ENCODE measurements around the gene ADAMTS2. TPM values are rescaled to one million over a fixed set of nuclear protein-coding genes. Genes with fewer than 3 reads are reported as not detected.

Gene ADAMTS2
- total RNA-seq (2014; rRNA removed; shearing (Covaris generic)) = not detected in 2 replicates
- 0.13 TPM in 1 of 2 replicates, not detected in the other for polyA plus RNA-seq (2015; cell fraction: cytosol; rRNA removed)
- polyA plus RNA-seq (2015; cell fraction: nucleus; rRNA removed) = 0.10 and 0.28 TPM in 2 replicates

- DNase-seq (ENCODE audit: low read depth, low spot score) = no peak
- in situ Hi-C loops (cut with HindIII; ENCODE audit: low pct_unique_long_range_greater_than_20kb, low sequenced_read_pairs) = no loop called here
Observed at GRCh38 chr5:179345433-179346321, at the start of gene ADAMTS2. ADAMTS2 (minus strand) TSS chr5:179345461; CDS start chr5:179345328, 133 bp downstream.

GRCh38 chr5:179393078-179393477 lies 47.8 kb upstream of the ADAMTS2 start:
- in situ Hi-C loops (cut with HindIII; ENCODE audit: low pct_unique_long_range_greater_than_20kb, low sequenced_read_pairs) = no loop called here
- DNase-seq (ENCODE audit: low read depth, low spot score) = no peak

GRCh38 chr5:179387151-179388110 lies 42.2 kb upstream of the ADAMTS2 start:
- DNase-seq (ENCODE audit: low read depth, low spot score) = no peak
- in situ Hi-C loops (cut with HindIII; ENCODE audit: low pct_unique_long_range_greater_than_20kb, low sequenced_read_pairs) = no loop called here

GRCh38 chr5:179385914-179386313 lies 40.7 kb upstream of the ADAMTS2 start:
- in situ Hi-C loops (cut with HindIII; ENCODE audit: low pct_unique_long_range_greater_than_20kb, low sequenced_read_pairs) = no loop called here
- DNase-seq (ENCODE audit: low read depth, low spot score) = no peak

GRCh38 chr5:179382486-179382885 lies 37.2 kb upstream of the ADAMTS2 start:
- in situ Hi-C loops (cut with HindIII; ENCODE audit: low pct_unique_long_range_greater_than_20kb, low sequenced_read_pairs) = no loop called here

GRCh38 chr5:179381691-179382090 lies 36.4 kb upstream of the ADAMTS2 start:
- in situ Hi-C loops (cut with HindIII; ENCODE audit: low pct_unique_long_range_greater_than_20kb, low sequenced_read_pairs) = no loop called here
- DNase-seq (ENCODE audit: low read depth, low spot score) = no peak

More at GRCh38 chr5:179382486-179382885, 37.2 kb upstream of the ADAMTS2 start:
- no peak for DNase-seq (ENCODE audit: low read depth, low spot score)

- in situ Hi-C loops (cut with HindIII; ENCODE audit: low pct_unique_long_range_greater_than_20kb, low sequenced_read_pairs) = no loop called here
- DNase-seq (ENCODE audit: low read depth, low spot score) = no peak
Observed at GRCh38 chr5:179380211-179381035, 35.2 kb upstream of the ADAMTS2 start.

GRCh38 chr5:179379321-179379890 lies 34.1 kb upstream of the ADAMTS2 start:
- DNase-seq (ENCODE audit: low read depth, low spot score) = no peak
- in situ Hi-C loops (cut with HindIII; ENCODE audit: low pct_unique_long_range_greater_than_20kb, low sequenced_read_pairs) = no loop called here

- DNase-seq (ENCODE audit: low read depth, low spot score) = no peak
- in situ Hi-C loops (cut with HindIII; ENCODE audit: low pct_unique_long_range_greater_than_20kb, low sequenced_read_pairs) = no loop called here
Observed at GRCh38 chr5:179378441-179379271, 33.4 kb upstream of the ADAMTS2 start.

- DNase-seq (ENCODE audit: low read depth, low spot score) = no peak
- in situ Hi-C loops (cut with HindIII; ENCODE audit: low pct_unique_long_range_greater_than_20kb, low sequenced_read_pairs) = no loop called here
Observed at GRCh38 chr5:179378116-179378440, 32.8 kb upstream of the ADAMTS2 start.

- in situ Hi-C loops (cut with HindIII; ENCODE audit: low pct_unique_long_range_greater_than_20kb, low sequenced_read_pairs) = no loop called here
- DNase-seq (ENCODE audit: low read depth, low spot score) = no peak
Observed at GRCh38 chr5:179377421-179378115, 32.3 kb upstream of the ADAMTS2 start.

GRCh38 chr5:179376701-179377420 lies 31.6 kb upstream of the ADAMTS2 start:
- in situ Hi-C loops (cut with HindIII; ENCODE audit: low pct_unique_long_range_greater_than_20kb, low sequenced_read_pairs) = no loop called here
- no peak for DNase-seq (ENCODE audit: low read depth, low spot score)

GRCh38 chr5:179375831-179376365 lies 30.6 kb upstream of the ADAMTS2 start:
- in situ Hi-C loops (cut with HindIII; ENCODE audit: low pct_unique_long_range_greater_than_20kb, low sequenced_read_pairs) = no loop called here
- DNase-seq (ENCODE audit: low read depth, low spot score) = no peak

GRCh38 chr5:179375236-179375685 lies 30.0 kb upstream of the ADAMTS2 start:
- no peak for DNase-seq (ENCODE audit: low read depth, low spot score)
- in situ Hi-C loops (cut with HindIII; ENCODE audit: low pct_unique_long_range_greater_than_20kb, low sequenced_read_pairs) = no loop called here
